HEK293 (cell line): ENCODE data around the gene CPNE2.

ENCODE experiments used
- CTCF ChIA-PET: fragments of 350-600 bp; formaldehyde crosslinking; extraction: SDS; loops from one replicate; lab custom pipeline; 2021; ENCODE audit warnings: antibody characterized with exemption; lab: Yijun Ruan, JAX
- POLR2A ChIA-PET: fragments of 300-600 bp; formaldehyde crosslinking; extraction: SDS; loops from one replicate; lab custom pipeline; 2020; ENCODE audit warnings: antibody characterized with exemption, inconsistent platforms; lab: Yijun Ruan, JAX
- H3K27ac ChIP-seq: fragments of 200-500 bp; sonication (Bioruptor generic); 2 replicates; pipeline ENCODE4 v1.5.1; 2014; ENCODE audit warnings: low read depth, low read length, control low read depth, inconsistent platforms; ENCODE audit errors: extremely low read depth
- H3K36me3 ChIP-seq, 2 experiments: fragments of 200-500 bp in 1 of 2; sonication (Bioruptor generic) in 1 of 2; 1 replicate in 1 of 2; 2 replicates in 1 of 2; pipeline ENCODE4 v1.5.1; 2014 to 2017; ENCODE audit warnings: inconsistent platforms in 2 of 2, low read length in 2 of 2; ENCODE audit not compliant: control insufficient read depth in 2 of 2, insufficient read depth in 1 of 2
- H3K4me1 ChIP-seq: fragments of 200-500 bp; sonication (Bioruptor generic); 2 replicates; pipeline ENCODE4 v1.5.1; 2014; ENCODE audit warnings: mild to moderate bottlenecking, low read length, inconsistent platforms; ENCODE audit not compliant: control insufficient read depth, insufficient read depth
- H3K4me3 ChIP-seq: 2 replicates; pipeline ENCODE4 v1.5.1; 2011; ENCODE audit warnings: low read depth, mild to moderate bottlenecking, control low read depth, low read length, moderate library complexity
- H3K9me3 ChIP-seq: fragments of 200-500 bp; sonication (Bioruptor generic); 2 replicates; pipeline ENCODE4 v1.5.1; 2014; ENCODE audit warnings: low read depth, low read length, inconsistent platforms; ENCODE audit not compliant: control insufficient read depth, insufficient read depth
- FEZF1 ChIP-seq: fragments of 450-650 bp; formaldehyde crosslinking; IDR thresholded peaks from 2 replicates; pipeline ENCODE4 v1.5.1; 2016; ENCODE audit warnings: missing biosample characterization, missing genetic modification characterization
- HOXA7 ChIP-seq: sonication (generic); formaldehyde crosslinking; IDR thresholded peaks from 2 replicates; pipeline ENCODE4 v1.8.1; 2022; ENCODE audit warnings: missing genetic modification reagents, borderline replicate concordance
- KLF8 ChIP-seq: fragments of 450-650 bp; formaldehyde crosslinking; IDR thresholded peaks from 2 replicates; pipeline ENCODE4 v1.5.1; 2016; ENCODE audit warnings: missing biosample characterization, missing genetic modification characterization
- REST ChIP-seq: fragments of 450-650 bp; formaldehyde crosslinking; IDR thresholded peaks from 2 replicates; pipeline ENCODE4 v1.5.1; 2016; ENCODE audit warnings: missing biosample characterization, missing genetic modification characterization
- SP3 ChIP-seq: fragments of 450-650 bp; formaldehyde crosslinking; IDR thresholded peaks from 2 replicates; pipeline ENCODE4 v1.5.1; 2016; ENCODE audit warnings: missing biosample characterization, missing genetic modification characterization
- ZBTB6 ChIP-seq: fragments of 450-650 bp; formaldehyde crosslinking; IDR thresholded peaks from 2 replicates; pipeline ENCODE4 v1.5.1; 2017; ENCODE audit warnings: missing biosample characterization, missing genetic modification characterization
- ZFHX2 ChIP-seq: fragments of 450-650 bp; formaldehyde crosslinking; conservative IDR thresholded peaks from 2 replicates; pipeline ENCODE4 v1.5.1; 2016; ENCODE audit warnings: missing biosample characterization, missing genetic modification characterization
- ZNF132 ChIP-seq: fragments of 450-650 bp; formaldehyde crosslinking; IDR thresholded peaks from 2 replicates; pipeline ENCODE4 v1.5.1; 2017; ENCODE audit warnings: missing biosample characterization, missing genetic modification characterization, borderline replicate concordance
- ZNF146 ChIP-seq: fragments of 450-650 bp; formaldehyde crosslinking; IDR thresholded peaks from 2 replicates; pipeline ENCODE4 v1.5.1; 2016; ENCODE audit warnings: missing biosample characterization, missing genetic modification characterization
- ZNF24 ChIP-seq: fragments of 450-650 bp; formaldehyde crosslinking; IDR thresholded peaks from 2 replicates; pipeline ENCODE4 v1.5.1; 2016; ENCODE audit warnings: missing biosample characterization, missing genetic modification characterization
- ZNF280D ChIP-seq: fragments of 450-650 bp; formaldehyde crosslinking; IDR thresholded peaks from 2 replicates; pipeline ENCODE4 v1.5.1; 2016; ENCODE audit warnings: missing biosample characterization, missing genetic modification characterization
- ZNF324 ChIP-seq: fragments of 450-650 bp; formaldehyde crosslinking; IDR thresholded peaks from 2 replicates; pipeline ENCODE4 v1.5.1; 2016; ENCODE audit warnings: missing biosample characterization, missing genetic modification characterization
- ZNF362 ChIP-seq: fragments of 450-650 bp; formaldehyde crosslinking; IDR thresholded peaks from 2 replicates; pipeline ENCODE4 v1.5.1; 2016; ENCODE audit warnings: missing biosample characterization, missing genetic modification characterization
- ZNF423 ChIP-seq: fragments of 450-650 bp; formaldehyde crosslinking; IDR thresholded peaks from 2 replicates; pipeline ENCODE4 v1.5.1; 2016; ENCODE audit warnings: missing biosample characterization, missing genetic modification characterization
- ZNF530 ChIP-seq: fragments of 450-650 bp; formaldehyde crosslinking; IDR thresholded peaks from 2 replicates; pipeline ENCODE4 v1.5.1; 2016; ENCODE audit warnings: low read depth, missing biosample characterization, missing genetic modification characterization
- ZNF548 ChIP-seq: fragments of 450-650 bp; formaldehyde crosslinking; IDR thresholded peaks from 2 replicates; pipeline ENCODE4 v1.5.1; 2016; ENCODE audit warnings: missing biosample characterization, missing genetic modification characterization
- ZNF560 ChIP-seq: fragments of 450-650 bp; formaldehyde crosslinking; IDR thresholded peaks from 2 replicates; pipeline ENCODE4 v1.5.1; 2017; ENCODE audit warnings: missing biosample characterization, missing genetic modification characterization, borderline replicate concordance
- ZNF621 ChIP-seq: fragments of 450-650 bp; formaldehyde crosslinking; IDR thresholded peaks from 2 replicates; pipeline ENCODE4 v1.5.1; 2017; ENCODE audit warnings: missing biosample characterization, missing genetic modification characterization
- ZNF639 ChIP-seq: fragments of 450-650 bp; formaldehyde crosslinking; IDR thresholded peaks from 2 replicates; pipeline ENCODE4 v1.5.1; 2016; ENCODE audit warnings: missing biosample characterization, missing genetic modification characterization
- ZNF645 ChIP-seq: fragments of 450-650 bp; formaldehyde crosslinking; IDR thresholded peaks from 2 replicates; pipeline ENCODE4; 2016; ENCODE audit warnings: missing biosample characterization, missing genetic modification characterization
- ZNF777 ChIP-seq: fragments of 450-650 bp; formaldehyde crosslinking; IDR thresholded peaks from 2 replicates; pipeline ENCODE4 v1.5.1; 2017; ENCODE audit warnings: missing biosample characterization, missing genetic modification characterization, borderline replicate concordance
- ZNF785 ChIP-seq: fragments of 450-650 bp; formaldehyde crosslinking; IDR thresholded peaks from 2 replicates; pipeline ENCODE4 v1.5.1; 2016; ENCODE audit warnings: missing biosample characterization, missing genetic modification characterization
- ZSCAN23 ChIP-seq: fragments of 450-650 bp; formaldehyde crosslinking; IDR thresholded peaks from 2 replicates; pipeline ENCODE4 v1.5.1; 2016; ENCODE audit warnings: missing biosample characterization, missing genetic modification characterization

The CPNE2 gene

GRCh38 chr16:57138281-57138935, 46.0 kb downstream of the CPNE2 start:
- no peak for TF ChIP-seq ZBTB6
- no peak for TF ChIP-seq ZNF146
- no peak for TF ChIP-seq ZSCAN23
- no peak for TF ChIP-seq ZNF423 (tag by site-specific recombination)
- no peak for TF ChIP-seq ZNF548 (tag by site-specific recombination)
- no peak for TF ChIP-seq ZNF621
- no peak for TF ChIP-seq HOXA7 (CRISPR knock-in tag)
- H3K4me3 ChIP-seq, result no peak overlapping the region
- ChIA-PET POLR2A (interaction anchor here (0.5 kb wide), 1 partner anchor 45 kb away, joined by 4 read pairs; no protein-coding TSS in a partner anchor), CTCF (interaction anchor here (0.7 kb wide), 1 partner anchor 125 kb away, joined by 3 read pairs; no protein-coding TSS in a partner anchor)
- H3K27ac ChIP-seq, result no peak overlapping the region
- H3K36me3 ChIP-seq, result no peaks in the 10 kb centered on the region
- H3K9me3 ChIP-seq, result no peaks in the 10 kb centered on the region
- H3K4me1 ChIP-seq, result no peaks in the 10 kb centered on the region

GRCh38 chr16:57140931-57141668, 48.7 kb downstream of the CPNE2 start:
- Histone ChIP-seq H3K4me3 (no peak overlapping the region), H3K4me1 (no peaks in the 10 kb centered on the region), H3K36me3 (no peaks in the 10 kb centered on the region), H3K27ac (no peak overlapping the region), H3K9me3 (no peaks in the 10 kb centered on the region)
- POLR2A ChIA-PET, result no interaction called here
- CTCF ChIA-PET, result interaction anchor here (0.6 kb wide), 1 partner anchor 49 kb away, joined by 3 read pairs; the partner anchor contains the start of gene CPNE2
- TF ChIP-seq ZNF132, result no peak
- no peak for TF ChIP-seq ZNF777
- TF ChIP-seq ZFHX2 (tag by site-specific recombination), result no peak
- no peak for TF ChIP-seq ZNF560 (tag by site-specific recombination)
- no peak for TF ChIP-seq ZNF530
- no peak for TF ChIP-seq ZNF645 (tag by site-specific recombination)
- TF ChIP-seq ZNF324, result no peak
- TF ChIP-seq ZNF280D (tag by site-specific recombination), result no peak
- no peak for TF ChIP-seq ZNF785 (tag by site-specific recombination)
- no peak for TF ChIP-seq FEZF1 (tag by site-specific recombination)
- TF ChIP-seq REST (tag by site-specific recombination), result no peak
- no peak for TF ChIP-seq SP3
- no peak for TF ChIP-seq ZNF24
- TF ChIP-seq ZNF639, result no peak
- TF ChIP-seq KLF8 (tag by site-specific recombination), result no peak
- no peak for TF ChIP-seq ZNF362 (tag by site-specific recombination)
